Adrenal gland (tissue), 12 donors: ENCODE results near the gene GTF2H1. TPM values are rescaled to one million over a fixed set of nuclear protein-coding genes. Genes with fewer than 3 reads are reported as not detected.

Experiments used
- DNase-seq, 7 donors: peaks; one replicate each; pipeline ENCODE4 v3.0.0-alpha.2; 2019 to 2020
- H3K27ac ChIP-seq, 5 donors: fragments of 200-600 bp; sonication (generic) in 4 of 5; 1 replicate in 3 of 5; 2 replicates in 2 of 5; pipeline versions ENCODE4 v1.5.1 to v1.8.0; 2016 to 2020; ENCODE audit warnings: mild to moderate bottlenecking in 1 of 5
- H3K27me3 ChIP-seq: fragments of 200-600 bp; 2 replicates; pipeline ENCODE4 v1.8.0; 2021
- H3K36me3 ChIP-seq, 2 donors: fragments of 200-600 bp; replicated peaks in 1 of 2; 1 replicate in 1 of 2; 2 replicates in 1 of 2; pipeline versions ENCODE4 v1.5.1 to v1.8.0; 2018 to 2022
- H3K4me1 ChIP-seq, 2 donors: fragments of 200-600 bp; replicated peaks in 1 of 2; 1 replicate in 1 of 2; 2 replicates in 1 of 2; pipeline versions ENCODE4 v1.5.1 to v1.8.0; 2018 to 2021
- H3K4me3 ChIP-seq, 4 donors: fragments of 200-600 bp; sonication (generic) in 3 of 4; one replicate each; pipeline ENCODE4 v1.5.1; 2016 to 2018
- H3K9me3 ChIP-seq, 3 donors: fragments of 200-600 bp; sonication (generic) in 1 of 3; replicated peaks in 1 of 3; 1 replicate in 2 of 3; 2 replicates in 1 of 3; pipeline versions ENCODE4 v1.5.1 to v1.8.0; 2016 to 2021
- CTCF ChIP-seq, 6 experiments: fragments of 450-650 bp in 4 of 6; fragments of 200-600 bp in 2 of 6; sonication (generic) in 1 of 6; IDR thresholded peaks; 1 replicate in 5 of 6; 2 replicates in 1 of 6; pipeline versions ENCODE4 v1.5.1 to v1.8.0; 2016 to 2021; ENCODE audit warnings: antibody characterized with exemption in 6 of 6, mild to moderate bottlenecking in 2 of 6, moderate library complexity in 1 of 6
- POLR2A ChIP-seq, 2 donors: fragments of 450-650 bp; IDR thresholded peaks; one replicate each; pipeline ENCODE4 v1.6.1; 2017; ENCODE audit warnings: antibody characterized with exemption in 2 of 2, mild to moderate bottlenecking in 2 of 2, moderate library complexity in 1 of 2
- WGBS, 4 donors: extraction: QIAGEN DNeasy Blood & Tissue Kit in 2 of 4; methylation state at CpG; one replicate each; pipeline versions ENCODE4 v1.1.5 to v1.1.7; 2013 to 2017; 5-methylcytosine and 5-hydroxymethylcytosine counted together
- intact Hi-C, 2 donors: fragments of 100-400 bp; cut with DNase I; formaldehyde crosslinking; loops; one replicate each; pipeline versions ENCODE4 v1.14.1 to v1.15.0; 2022 to 2023
- microRNA-seq, 3 donors: library from miRNA; unstranded; fragments of <30 nt; microRNA quantifications; one replicate each; pipeline ENCODE4, GENCODE V29; 2017 to 2020
- polyA plus RNA-seq, 3 donors: library from polyadenylated mRNA; stranded (reverse); fragments of 200-250 nt in 2 of 3; fragments of 350-450 nt in 1 of 3; fragmentation: Illumina TruSeq in 1 of 3; extraction: RNeasy Lipid Tissue Mini Kit (QIAGEN cat#74804) in 1 of 3; gene quantifications; one replicate each; pipeline ENCODE4 v1.2.3, GENCODE V29; 2013 to 2014
- small RNA-seq, 2 donors: library from RNA; depleted of rRNA; stranded (forward); fragments of <200 nt; gene quantifications; one replicate each; pipeline ENCODE3, GENCODE V24; 2016
- total RNA-seq, 9 donors: library from RNA; depleted of rRNA in 4 of 9; stranded (reverse); fragments of >200 nt in 4 of 9; fragments of 120-200 nt in 1 of 9; fragmentation: NEBNext Ultra II Directional in 1 of 9; extraction: Animal tissue kit (Norgen Biotek cat#: 25700) in 1 of 9; gene quantifications; one replicate each; pipeline versions ENCODE4 v1.1.0 to v1.2.4, GENCODE V29; 2013 to 2023
- donor health status: healthy with polysubstance abuse.
- donor health status: Bipolar disorder and iron deficiency.
- donor health status: DM: yes; HTN: yes; CAD: no.
- donor health status: DM: no; HTN: no; CAD: no.
- donor health status: DM: no; HTN: no; CAD: no.
- donor health status: DM: yes; HTN: yes; CAD: no.

GTF2H1 gene
- total and polyA plus RNA-seq, 12 donors, result 18.0 to 86.4 (median 44.4) TPM

- TF ChIP-seq CTCF (IDR thresholded peaks at IDR 0.05) (no peak), POLR2A (IDR thresholded peaks at IDR 0.05) (no peak)
- no peak for DNase-seq
- no peaks in the 10 kb centered on the region for H3K27me3 ChIP-seq
- intact Hi-C loops, result no loop called here
- no peak overlapping the region for H3K4me3 ChIP-seq
- H3K9me3 ChIP-seq, result no peaks in the 10 kb centered on the region
- no peaks in the 10 kb centered on the region for H3K36me3 ChIP-seq
- WGBS, 4 donors, result 73 to 87% (median 84%) methylated on average over 3 of the region's 3 CpGs
- H3K4me1 ChIP-seq, result no peaks in the 10 kb centered on the region
- no peak overlapping the region for H3K27ac ChIP-seq
These were observed 94.1 kb downstream of the GTF2H1 start for GRCh38 chr11:18416459-18416858.

Small RNA genes lying within 50 kb of the gene (microRNA-seq; reads per million reads assigned to microRNA genes)
- gene MIR3159, result 0 to 0.28 (median 0) reads per million in 3 donors

Small RNA genes lying within 50 kb of the gene (small RNA-seq; reads per million reads assigned to genes)
- 0.36 to 0.58 reads per million in 2 donors for gene MIR3159

Other genes starting within 250 kb of the GTF2H1 start
- 10 to 100 TPM in 5 of 9 donors, 1 to 10 TPM in 4; 3.7 to 13.2 (median 10.3) TPM for gene SAAL1, start 216.5 kb upstream of the GTF2H1 start, total RNA-seq
- gene SAAL1, start 216.5 kb upstream of the GTF2H1 start, polyA plus RNA-seq, result 10 to 100 TPM; 11.4 to 15.9 (median 15.7) TPM
- gene MRGPRX3, start 190.0 kb upstream of the GTF2H1 start, total RNA-seq, result not detected
- gene MRGPRX3, start 190.0 kb upstream of the GTF2H1 start, polyA plus RNA-seq, result not detected
- not detected for gene MRGPRX4, start 149.7 kb upstream of the GTF2H1 start, total RNA-seq
- not detected for gene MRGPRX4, start 149.7 kb upstream of the GTF2H1 start, polyA plus RNA-seq
- gene SAA4, start 85.8 kb upstream of the GTF2H1 start, total RNA-seq, result 1 to 10 TPM in 1 of 9 donors, under 1 TPM in 4, not detected in 4; 0.32 to 3.4 (median 0.70) TPM
- gene SAA4, start 85.8 kb upstream of the GTF2H1 start, polyA plus RNA-seq, result 1 to 10 TPM; 1.5 to 4.2 (median 2.8) TPM
- 10 to 100 TPM in 1 of 9 donors, 1 to 10 TPM in 7, under 1 TPM in 1; 0.28 to 12.5 (median 5.1) TPM for gene SAA2, start 73.9 kb upstream of the GTF2H1 start, total RNA-seq
- gene SAA2, start 73.9 kb upstream of the GTF2H1 start, polyA plus RNA-seq, result 10 to 100 TPM in 2 of 3 donors, 1 to 10 TPM in 1; 9.2 to 90.3 (median 11.2) TPM
- 10 to 100 TPM in 5 of 9 donors, 1 to 10 TPM in 3, not detected in 1; 1.8 to 38.1 (median 15.2) TPM for gene SAA1, start 56.3 kb upstream of the GTF2H1 start, total RNA-seq
- 1,000 to 10,000 TPM in 1 of 3 donors, 10 to 100 TPM in 2; 20.0 to 1,277 (median 91.0) TPM for gene SAA1, start 56.3 kb upstream of the GTF2H1 start, polyA plus RNA-seq
- gene HPS5, start 427 bp upstream of the GTF2H1 start, total RNA-seq, result 10 to 100 TPM; 12.1 to 49.3 (median 24.0) TPM
- gene HPS5, start 427 bp upstream of the GTF2H1 start, polyA plus RNA-seq, result 10 to 100 TPM; 10.5 to 20.2 (median 11.3) TPM
- 100 to 1,000 TPM; 329 to 737 (median 474) TPM for gene LDHA, start 72.0 kb downstream of the GTF2H1 start, total RNA-seq
- gene LDHA, start 72.0 kb downstream of the GTF2H1 start, polyA plus RNA-seq, result 1,000 to 10,000 TPM in 1 of 3 donors, 100 to 1,000 TPM in 2; 130 to 2,236 (median 296) TPM
- 1 to 10 TPM in 3 of 9 donors, not detected in 6; 1.0 to 2.3 (median 1.5) TPM for gene LDHC, start 89.8 kb downstream of the GTF2H1 start, total RNA-seq
- under 1 TPM; 0.18 to 0.88 (median 0.80) TPM for gene LDHC, start 89.8 kb downstream of the GTF2H1 start, polyA plus RNA-seq
- gene LDHAL6A, start 133.3 kb downstream of the GTF2H1 start, total RNA-seq, result 1 to 10 TPM in 1 of 9 donors, not detected in 8; 1.4 TPM
- under 1 TPM in 2 of 3 donors, not detected in 1; 0.08 to 0.13 TPM for gene LDHAL6A, start 133.3 kb downstream of the GTF2H1 start, polyA plus RNA-seq
- gene TSG101, start 204.4 kb downstream of the GTF2H1 start, total RNA-seq, result 100 to 1,000 TPM in 4 of 9 donors, 10 to 100 TPM in 5; 56.4 to 263 (median 74.3) TPM
- gene TSG101, start 204.4 kb downstream of the GTF2H1 start, polyA plus RNA-seq, result 100 to 1,000 TPM in 1 of 3 donors, 10 to 100 TPM in 2; 33.1 to 208 (median 37.2) TPM